ENCODE data around the gene ASCL1. TPM values are rescaled to one million over a fixed set of nuclear protein-coding genes. Genes with fewer than 3 reads are reported as not detected.
A peak's percentile ranks its signal among the peaks of the same experiment; 100 is the strongest.

Gene ASCL1
- not detected in 2 replicates for total RNA-seq

DNA sequence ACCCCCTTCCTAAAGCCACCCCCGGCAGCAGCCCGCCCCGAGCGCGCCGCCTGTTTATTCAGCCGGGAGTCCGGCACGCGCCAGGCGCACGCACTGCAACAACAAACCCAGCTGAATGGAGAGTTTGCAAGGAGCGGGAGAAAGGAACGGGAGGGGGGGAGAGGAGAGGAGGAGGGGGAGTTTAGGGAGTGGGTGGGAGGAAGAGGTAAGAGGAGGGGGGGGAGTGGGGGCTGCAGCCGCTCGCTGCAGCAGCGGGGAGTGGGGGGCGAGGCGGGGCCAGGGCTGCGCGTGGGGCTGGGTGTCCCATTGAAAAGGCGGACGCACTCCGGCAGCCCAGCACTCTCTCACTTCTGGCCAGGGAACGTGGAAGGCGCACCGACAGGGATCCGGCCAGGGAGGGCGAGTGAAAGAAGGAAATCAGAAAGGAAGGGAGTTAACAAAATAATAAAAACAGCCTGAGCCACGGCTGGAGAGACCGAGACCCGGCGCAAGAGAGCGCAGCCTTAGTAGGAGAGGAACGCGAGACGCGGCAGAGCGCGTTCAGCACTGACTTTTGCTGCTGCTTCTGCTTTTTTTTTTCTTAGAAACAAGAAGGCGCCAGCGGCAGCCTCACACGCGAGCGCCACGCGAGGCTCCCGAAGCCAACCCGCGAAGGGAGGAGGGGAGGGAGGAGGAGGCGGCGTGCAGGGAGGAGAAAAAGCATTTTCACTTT lies at the start of gene ASCL1:
TSS of gene ASCL1 (plus strand) at position 336 of the 712 bp plus-strand sequence. CDS start 571 bp downstream, outside the sequence.
- peaks cover 81% of the 10 kb centered on the region for H3K27me3 Mint-ChIP-seq (ENCODE audit: low read depth)
- no peaks in the 10 kb centered on the region for H3K9me3 Mint-ChIP-seq

DNA sequence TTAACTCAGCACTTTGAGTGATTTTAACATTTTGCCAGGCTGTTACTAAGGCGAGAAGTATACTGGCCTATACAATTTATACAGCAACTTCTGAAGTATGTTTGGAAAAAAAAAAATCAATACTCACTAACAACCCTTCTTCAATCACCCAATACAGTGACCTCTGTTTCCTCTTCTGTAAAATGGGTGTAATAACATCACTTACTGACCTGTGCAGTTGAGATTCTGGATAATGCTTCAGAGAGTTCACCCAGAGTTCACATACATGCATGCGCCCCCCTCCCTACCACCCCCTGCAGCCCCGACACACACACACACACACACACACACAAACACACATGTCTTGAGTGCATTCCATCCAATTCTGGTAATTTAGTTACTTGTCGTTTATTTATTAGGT lies 49.6 kb upstream of the ASCL1 start:
- Mint-ChIP-seq H3K27ac (no peak overlapping the region), H3K36me3 (ENCODE audit: low read depth) (no peaks in the 10 kb centered on the region), H3K4me3 (ENCODE audit: low read depth) (no peak overlapping the region), H3K9me3 (no peaks in the 10 kb centered on the region), H3K4me1 (ENCODE audit: low read depth) (no peaks in the 10 kb centered on the region), H3K27me3 (ENCODE audit: low read depth) (peaks cover 4% of the 10 kb centered on the region)
- intact Hi-C loops (cut with micrococcal nuclease): no loop called here
- DNase-seq (ENCODE audit: low spot score): no peak

More for the DNA sequence above, at the start of gene ASCL1:
- Mint-ChIP-seq H3K27ac (no peak within 1 kb of the TSS), H3K4me1 (ENCODE audit: low read depth) (peaks cover 40% of the 10 kb centered on the region), H3K36me3 (ENCODE audit: low read depth) (no peaks in the 10 kb centered on the region), H3K4me3 (ENCODE audit: low read depth) (peak within 1 kb of the TSS; percentile 78)
- intact Hi-C loops (cut with micrococcal nuclease): no loop called here
- no peak for DNase-seq (ENCODE audit: low spot score)

DNA sequence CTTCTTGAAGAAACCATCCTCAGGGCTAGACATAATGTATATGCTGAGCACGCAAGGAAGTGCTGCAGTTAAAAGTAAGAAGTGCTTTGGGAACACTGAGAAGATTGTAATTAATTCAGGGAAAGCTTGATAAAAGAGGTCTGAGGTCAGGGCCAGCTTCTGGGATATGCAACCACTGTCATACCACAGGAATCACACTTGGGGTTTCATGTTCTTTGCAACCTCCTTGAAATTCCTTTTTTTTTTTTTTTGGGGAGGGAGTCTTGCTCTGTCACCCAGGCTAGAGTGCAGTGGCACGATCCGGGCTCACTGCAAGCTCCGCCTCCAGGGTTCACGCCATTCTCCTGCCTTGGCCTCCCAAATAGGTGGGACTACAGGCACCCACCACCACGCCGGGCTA lies 47.3 kb upstream of the ASCL1 start:
- H3K4me3 Mint-ChIP-seq (ENCODE audit: low read depth): no peak overlapping the region
- peaks cover 7% of the 10 kb centered on the region for H3K27me3 Mint-ChIP-seq (ENCODE audit: low read depth)
- no peaks in the 10 kb centered on the region for H3K9me3 Mint-ChIP-seq
- no peak overlapping the region for H3K27ac Mint-ChIP-seq
- no peak for DNase-seq (ENCODE audit: low spot score)
- intact Hi-C loops (cut with micrococcal nuclease): no loop called here
- H3K36me3 Mint-ChIP-seq (ENCODE audit: low read depth): no peaks in the 10 kb centered on the region
- no peaks in the 10 kb centered on the region for H3K4me1 Mint-ChIP-seq (ENCODE audit: low read depth)

DNA sequence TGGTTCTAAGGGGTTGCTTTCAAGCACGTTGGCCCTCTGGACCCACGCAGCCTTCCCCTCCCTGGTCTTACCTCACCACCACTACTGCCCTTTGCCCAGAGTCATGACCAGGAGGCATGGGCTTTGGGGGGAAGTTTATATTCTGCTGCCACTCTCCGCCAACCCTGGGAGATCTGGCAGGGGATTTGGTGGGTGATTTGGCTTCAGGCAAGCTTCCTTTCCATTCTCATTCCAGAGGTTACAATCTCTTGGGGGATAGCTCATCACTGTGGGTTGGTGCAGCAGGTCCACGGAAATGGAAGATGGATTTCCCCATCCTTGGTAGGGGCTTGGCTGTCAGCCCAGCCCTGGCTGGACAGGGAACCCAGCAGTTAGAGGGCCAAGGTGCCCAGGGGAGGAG lies 46.7 kb upstream of the ASCL1 start:
- no peaks in the 10 kb centered on the region for H3K9me3 Mint-ChIP-seq
- no peaks in the 10 kb centered on the region for H3K36me3 Mint-ChIP-seq (ENCODE audit: low read depth)
- DNase-seq (ENCODE audit: low spot score): no peak
- H3K4me1 Mint-ChIP-seq (ENCODE audit: low read depth): no peaks in the 10 kb centered on the region
- no peak overlapping the region for H3K4me3 Mint-ChIP-seq (ENCODE audit: low read depth)
- no peak overlapping the region for H3K27ac Mint-ChIP-seq
- peaks cover 9% of the 10 kb centered on the region for H3K27me3 Mint-ChIP-seq (ENCODE audit: low read depth)
- intact Hi-C loops (cut with micrococcal nuclease): no loop called here

DNA sequence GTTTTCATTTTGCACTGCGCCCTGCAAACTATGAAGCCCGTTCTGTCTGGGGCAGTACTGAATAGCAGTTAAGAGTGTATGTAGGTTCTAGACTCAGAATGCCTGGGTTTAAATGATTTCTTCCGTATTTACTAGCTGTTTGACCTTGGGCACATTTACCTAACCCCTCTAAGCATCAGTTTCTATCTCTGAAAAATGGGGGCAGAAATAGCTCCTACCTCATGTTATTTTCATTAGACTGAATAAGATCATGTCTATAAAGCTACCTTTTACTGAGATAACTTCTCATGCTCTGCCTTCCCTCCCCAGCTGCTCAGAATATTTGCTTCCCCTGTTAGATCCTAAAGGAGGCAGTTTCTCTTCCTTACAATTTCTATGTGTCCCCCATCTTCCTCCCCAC lies 46.2 kb upstream of the ASCL1 start:
- Mint-ChIP-seq H3K36me3 (ENCODE audit: low read depth) (no peaks in the 10 kb centered on the region), H3K27me3 (ENCODE audit: low read depth) (peaks cover 12% of the 10 kb centered on the region), H3K27ac (no peak overlapping the region), H3K9me3 (no peaks in the 10 kb centered on the region), H3K4me1 (ENCODE audit: low read depth) (no peaks in the 10 kb centered on the region), H3K4me3 (ENCODE audit: low read depth) (no peak overlapping the region)
- DNase-seq (ENCODE audit: low spot score): no peak
- intact Hi-C loops (cut with micrococcal nuclease): no loop called here

DNA sequence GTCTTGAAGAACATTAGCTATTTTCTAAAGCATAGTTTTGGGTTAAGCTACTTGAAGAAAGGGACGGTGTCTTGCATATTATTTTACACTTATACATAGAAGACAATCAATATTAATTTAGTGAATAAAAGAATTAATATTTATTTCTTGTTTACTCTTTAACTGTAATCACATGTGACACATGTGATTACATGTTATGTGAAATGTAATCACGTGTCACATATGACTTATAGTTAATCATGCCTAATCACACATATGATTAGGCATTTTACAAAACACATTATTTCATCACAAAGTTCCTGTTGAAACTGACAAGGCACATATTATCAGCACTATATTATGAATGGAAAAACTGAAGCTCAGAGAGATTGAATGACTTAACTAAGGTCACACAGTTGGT lies 45.2 kb upstream of the ASCL1 start:
- no peak overlapping the region for H3K4me3 Mint-ChIP-seq (ENCODE audit: low read depth)
- intact Hi-C loops (cut with micrococcal nuclease): no loop called here
- no peaks in the 10 kb centered on the region for H3K9me3 Mint-ChIP-seq
- peaks cover 2% of the 10 kb centered on the region for H3K4me1 Mint-ChIP-seq (ENCODE audit: low read depth)
- DNase-seq (ENCODE audit: low spot score): no peak
- no peak overlapping the region for H3K27ac Mint-ChIP-seq
- H3K36me3 Mint-ChIP-seq (ENCODE audit: low read depth): no peaks in the 10 kb centered on the region
- peaks cover 13% of the 10 kb centered on the region for H3K27me3 Mint-ChIP-seq (ENCODE audit: low read depth)

DNA sequence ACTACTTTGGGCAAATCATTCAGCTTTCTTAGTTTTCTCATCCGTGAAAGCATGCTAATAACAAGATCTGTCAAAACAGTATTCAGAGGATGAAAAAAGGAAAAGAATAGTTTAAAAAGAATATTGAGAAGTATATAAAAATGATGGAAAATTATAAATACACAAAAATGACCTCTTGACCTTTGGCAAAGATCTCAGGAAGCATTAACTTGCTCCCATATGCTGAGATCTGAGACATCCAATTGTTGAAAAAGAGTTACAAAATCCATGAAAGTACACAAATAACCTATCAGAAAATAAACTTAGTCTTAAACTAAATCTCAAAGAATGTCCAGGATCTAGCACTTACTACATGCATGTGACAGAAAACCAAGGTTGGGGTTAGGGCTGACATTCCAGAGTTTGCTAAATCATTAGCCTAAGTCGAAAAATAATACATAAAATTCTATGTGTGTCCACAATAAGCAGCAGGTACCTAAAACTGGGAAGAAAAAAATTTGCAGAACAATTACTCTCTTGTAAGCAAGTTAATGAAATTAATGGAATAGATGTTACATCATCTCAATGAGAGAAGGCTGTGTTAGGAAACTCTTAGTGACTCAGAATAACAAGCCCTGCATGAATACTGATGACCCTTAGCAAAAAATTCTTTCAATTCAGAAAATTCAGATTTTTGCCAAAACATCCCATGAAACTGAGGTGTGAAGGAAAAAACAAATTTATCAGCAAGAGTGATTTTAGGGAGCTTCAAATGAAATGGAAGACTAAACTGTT lies 43.8 kb upstream of the ASCL1 start:
- Mint-ChIP-seq H3K36me3 (ENCODE audit: low read depth) (no peaks in the 10 kb centered on the region), H3K4me3 (ENCODE audit: low read depth) (no peak overlapping the region), H3K27ac (no peak overlapping the region), H3K9me3 (no peaks in the 10 kb centered on the region), H3K4me1 (ENCODE audit: low read depth) (peaks cover 5% of the 10 kb centered on the region), H3K27me3 (ENCODE audit: low read depth) (peaks cover 18% of the 10 kb centered on the region)
- intact Hi-C loops (cut with micrococcal nuclease): no loop called here
- no peak for DNase-seq (ENCODE audit: low spot score)

DNA sequence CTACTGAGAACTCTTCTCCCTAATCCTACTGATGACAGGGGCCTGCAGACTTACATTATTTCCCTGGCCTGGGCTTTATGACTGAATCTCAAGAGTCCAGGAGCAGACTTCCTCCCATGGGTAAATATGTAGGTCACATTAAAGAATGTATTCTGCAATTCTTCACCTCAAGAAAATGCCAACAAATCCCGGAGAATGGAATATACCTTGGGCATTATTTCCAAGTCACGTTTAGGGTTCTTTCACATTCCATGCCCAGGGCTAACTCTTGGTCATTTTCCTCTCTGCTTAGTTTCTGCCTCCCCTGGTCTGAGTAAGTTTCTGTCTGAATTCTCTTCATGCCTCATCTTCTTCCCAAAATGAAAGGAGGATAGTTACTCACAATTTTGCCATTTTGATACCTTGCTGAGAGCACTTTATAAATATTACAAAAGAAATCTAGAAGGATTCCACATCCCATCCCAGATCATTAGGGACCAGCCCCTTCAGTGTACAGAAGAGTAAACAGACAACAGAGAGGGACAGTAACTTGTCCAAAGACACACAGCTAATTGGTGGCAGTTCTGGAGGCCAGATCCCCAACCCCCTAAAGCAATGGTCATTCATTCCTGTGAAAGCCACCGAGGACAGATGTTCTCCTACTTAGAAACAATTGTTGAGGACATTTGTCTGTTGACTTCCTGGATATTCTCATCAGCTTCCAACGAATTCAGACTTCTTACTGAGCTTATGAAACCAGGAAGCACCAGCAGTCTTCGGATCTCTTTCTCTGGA lies 41.0 kb upstream of the ASCL1 start:
- Mint-ChIP-seq H3K27me3 (ENCODE audit: low read depth) (peaks cover 24% of the 10 kb centered on the region), H3K4me3 (ENCODE audit: low read depth) (peak overlapping the region; percentile 63), H3K36me3 (ENCODE audit: low read depth) (no peaks in the 10 kb centered on the region), H3K27ac (no peak overlapping the region), H3K4me1 (ENCODE audit: low read depth) (peaks cover 5% of the 10 kb centered on the region), H3K9me3 (no peaks in the 10 kb centered on the region)
- no peak for DNase-seq (ENCODE audit: low spot score)
- intact Hi-C loops (cut with micrococcal nuclease): no loop called here

DNA sequence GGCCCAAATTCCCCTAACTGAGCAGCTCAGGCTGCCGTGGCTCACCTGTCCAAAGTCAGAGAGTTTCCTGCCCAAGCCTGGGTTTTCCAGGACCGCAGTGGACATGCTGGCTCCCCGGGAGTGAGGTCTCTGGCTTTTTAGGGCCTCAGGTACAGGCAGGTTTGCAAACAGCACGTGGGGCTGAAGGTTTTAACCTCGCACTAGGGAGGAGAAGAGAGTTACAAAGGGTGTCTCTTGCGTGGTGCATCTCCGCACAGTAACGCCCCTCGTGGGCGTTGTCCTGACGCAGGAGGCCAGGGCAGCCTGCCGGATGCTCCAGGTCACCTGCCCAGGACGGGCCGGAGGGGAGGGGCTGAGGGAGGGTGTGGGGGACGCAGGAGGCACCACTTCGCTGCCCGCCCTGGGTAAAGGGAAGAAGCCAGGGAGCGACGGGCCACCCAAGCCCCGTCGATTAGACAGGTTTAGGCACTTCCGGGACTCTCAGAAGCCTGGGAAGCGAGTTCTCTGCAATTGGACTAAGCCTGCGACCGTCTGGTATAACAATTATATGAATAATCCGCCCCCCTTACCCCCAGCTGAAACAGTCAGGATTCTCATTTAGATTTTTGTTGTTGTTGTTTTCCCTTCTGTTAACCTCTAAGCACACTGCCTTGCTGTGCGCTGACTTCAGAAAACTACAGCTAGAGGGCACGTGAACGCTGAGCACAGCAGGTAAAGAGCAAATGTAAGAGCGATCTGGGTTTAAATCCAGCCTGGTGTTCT lies 40.3 kb upstream of the ASCL1 start, which contains the start of gene PAH:
TSS of gene PAH (minus strand) at position 219 of the 762 bp plus-strand sequence. CDS start at position 105, 114 bp downstream.
- Mint-ChIP-seq H3K36me3 (ENCODE audit: low read depth) (no peaks in the 10 kb centered on the region), H3K27ac (no peak within 1 kb of the TSS), H3K4me3 (ENCODE audit: low read depth) (peak within 1 kb of the TSS; percentile 63), H3K9me3 (no peaks in the 10 kb centered on the region), H3K4me1 (ENCODE audit: low read depth) (peaks cover 5% of the 10 kb centered on the region), H3K27me3 (ENCODE audit: low read depth) (peaks cover 23% of the 10 kb centered on the region)
- intact Hi-C loops (cut with micrococcal nuclease): no loop called here
- no peak for DNase-seq (ENCODE audit: low spot score)

DNA sequence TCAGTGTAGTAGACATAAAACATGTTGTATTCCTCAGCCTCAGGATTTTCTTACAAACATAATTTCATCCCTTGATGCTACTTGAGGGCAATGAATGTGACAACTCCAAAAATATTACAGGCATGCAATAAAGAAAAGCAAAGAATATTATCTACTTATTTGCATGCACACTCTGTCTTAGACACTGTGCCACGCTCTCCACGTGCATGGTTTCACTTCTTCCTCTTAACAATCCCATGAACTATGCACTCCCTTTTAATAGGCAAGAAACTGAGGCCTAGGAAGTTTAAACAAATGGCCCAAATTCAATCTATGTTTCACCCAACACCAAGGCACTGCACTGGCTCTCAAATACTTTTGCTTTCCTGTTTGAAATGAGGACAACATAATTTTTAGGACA lies 38.6 kb upstream of the ASCL1 start:
- H3K4me1 Mint-ChIP-seq (ENCODE audit: low read depth): peaks cover 5% of the 10 kb centered on the region
- H3K36me3 Mint-ChIP-seq (ENCODE audit: low read depth): no peaks in the 10 kb centered on the region
- H3K4me3 Mint-ChIP-seq (ENCODE audit: low read depth): no peak overlapping the region
- no peaks in the 10 kb centered on the region for H3K9me3 Mint-ChIP-seq
- intact Hi-C loops (cut with micrococcal nuclease): no loop called here
- H3K27ac Mint-ChIP-seq: no peak overlapping the region
- no peak for DNase-seq (ENCODE audit: low spot score)
- peaks cover 23% of the 10 kb centered on the region for H3K27me3 Mint-ChIP-seq (ENCODE audit: low read depth)

DNA sequence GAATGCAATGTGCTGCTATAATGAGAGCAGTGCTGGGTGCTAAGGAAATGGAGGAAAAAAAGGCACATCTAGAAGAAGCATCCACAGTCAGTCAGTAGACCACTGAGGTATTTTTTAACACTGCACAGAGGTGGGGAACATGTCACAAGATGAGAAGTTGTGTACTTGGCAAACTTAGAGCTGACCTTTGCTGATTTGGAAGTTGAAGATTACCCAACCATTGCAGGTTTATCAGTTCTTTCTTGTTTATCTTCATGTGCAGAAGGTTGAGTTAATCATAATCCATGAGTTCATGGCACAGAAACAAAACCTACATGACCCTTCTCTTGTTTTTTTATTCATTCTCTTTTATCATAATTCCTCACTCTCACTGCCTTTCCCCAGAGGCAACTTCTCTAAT lies 37.2 kb upstream of the ASCL1 start:
- peaks cover 20% of the 10 kb centered on the region for H3K27me3 Mint-ChIP-seq (ENCODE audit: low read depth)
- no peaks in the 10 kb centered on the region for H3K9me3 Mint-ChIP-seq
- DNase-seq (ENCODE audit: low spot score): no peak
- H3K4me3 Mint-ChIP-seq (ENCODE audit: low read depth): no peak overlapping the region
- H3K4me1 Mint-ChIP-seq (ENCODE audit: low read depth): peaks cover 5% of the 10 kb centered on the region
- intact Hi-C loops (cut with micrococcal nuclease): no loop called here
- H3K36me3 Mint-ChIP-seq (ENCODE audit: low read depth): no peaks in the 10 kb centered on the region
- H3K27ac Mint-ChIP-seq: no peak overlapping the region

DNA sequence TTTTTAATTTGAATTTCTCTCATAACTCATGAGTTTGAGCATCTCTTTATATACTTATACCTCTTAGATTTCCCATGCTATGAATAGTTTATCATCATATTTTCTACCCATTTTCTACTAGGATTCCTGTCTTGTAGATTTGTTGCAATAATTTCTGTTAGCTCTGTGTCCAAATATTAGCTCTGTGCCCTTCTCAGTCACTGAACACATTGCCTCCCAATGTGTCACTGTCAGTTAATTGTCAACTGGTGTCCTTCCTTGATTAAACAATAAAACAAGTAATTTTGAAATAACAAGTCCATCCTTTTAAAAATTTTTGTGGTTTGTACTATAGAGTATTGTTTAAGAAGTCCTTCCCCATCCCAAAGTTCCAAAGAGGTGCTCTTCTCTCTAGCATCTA lies 36.2 kb upstream of the ASCL1 start:
- Mint-ChIP-seq H3K9me3 (no peaks in the 10 kb centered on the region), H3K27me3 (ENCODE audit: low read depth) (peaks cover 15% of the 10 kb centered on the region), H3K36me3 (ENCODE audit: low read depth) (no peaks in the 10 kb centered on the region), H3K4me3 (ENCODE audit: low read depth) (no peak overlapping the region), H3K27ac (no peak overlapping the region), H3K4me1 (ENCODE audit: low read depth) (peaks cover 5% of the 10 kb centered on the region)
- intact Hi-C loops (cut with micrococcal nuclease): no loop called here
- DNase-seq (ENCODE audit: low spot score): no peak

Measured in activated T-helper 2 cell treated with anti-CD3 and anti-CD28 coated beads, Interferon-gamma antibody, Interleukin-2, Interleukin-4, amounts not matched to agents 10 μg/mL and 5 μg/mL and 100 μg/mL, durations not matched to agents 14 hours and 24 hours and 36 hours (primary cell).